AML-193 (cell line): ENCODE results near the gene FAM111B.
"Not testable (repeated sequence)": the region's sequence is repeated elsewhere in the genome, so short reads cannot be mapped to it uniquely, and the experiment has no call there.

ENCODE experiments used
- DNase-seq, 2 experiments: peaks; one replicate each; lab custom pipeline; 2025; lab: John Stamatoyannopoulos, UW

Gene FAM111B, protein sequence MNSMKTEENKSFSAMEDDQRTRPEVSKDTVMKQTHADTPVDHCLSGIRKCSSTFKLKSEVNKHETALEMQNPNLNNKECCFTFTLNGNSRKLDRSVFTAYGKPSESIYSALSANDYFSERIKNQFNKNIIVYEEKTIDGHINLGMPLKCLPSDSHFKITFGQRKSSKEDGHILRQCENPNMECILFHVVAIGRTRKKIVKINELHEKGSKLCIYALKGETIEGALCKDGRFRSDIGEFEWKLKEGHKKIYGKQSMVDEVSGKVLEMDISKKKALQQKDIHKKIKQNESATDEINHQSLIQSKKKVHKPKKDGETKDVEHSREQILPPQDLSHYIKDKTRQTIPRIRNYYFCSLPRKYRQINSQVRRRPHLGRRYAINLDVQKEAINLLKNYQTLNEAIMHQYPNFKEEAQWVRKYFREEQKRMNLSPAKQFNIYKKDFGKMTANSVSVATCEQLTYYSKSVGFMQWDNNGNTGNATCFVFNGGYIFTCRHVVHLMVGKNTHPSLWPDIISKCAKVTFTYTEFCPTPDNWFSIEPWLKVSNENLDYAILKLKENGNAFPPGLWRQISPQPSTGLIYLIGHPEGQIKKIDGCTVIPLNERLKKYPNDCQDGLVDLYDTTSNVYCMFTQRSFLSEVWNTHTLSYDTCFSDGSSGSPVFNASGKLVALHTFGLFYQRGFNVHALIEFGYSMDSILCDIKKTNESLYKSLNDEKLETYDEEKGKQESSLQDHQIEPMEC

DNA sequence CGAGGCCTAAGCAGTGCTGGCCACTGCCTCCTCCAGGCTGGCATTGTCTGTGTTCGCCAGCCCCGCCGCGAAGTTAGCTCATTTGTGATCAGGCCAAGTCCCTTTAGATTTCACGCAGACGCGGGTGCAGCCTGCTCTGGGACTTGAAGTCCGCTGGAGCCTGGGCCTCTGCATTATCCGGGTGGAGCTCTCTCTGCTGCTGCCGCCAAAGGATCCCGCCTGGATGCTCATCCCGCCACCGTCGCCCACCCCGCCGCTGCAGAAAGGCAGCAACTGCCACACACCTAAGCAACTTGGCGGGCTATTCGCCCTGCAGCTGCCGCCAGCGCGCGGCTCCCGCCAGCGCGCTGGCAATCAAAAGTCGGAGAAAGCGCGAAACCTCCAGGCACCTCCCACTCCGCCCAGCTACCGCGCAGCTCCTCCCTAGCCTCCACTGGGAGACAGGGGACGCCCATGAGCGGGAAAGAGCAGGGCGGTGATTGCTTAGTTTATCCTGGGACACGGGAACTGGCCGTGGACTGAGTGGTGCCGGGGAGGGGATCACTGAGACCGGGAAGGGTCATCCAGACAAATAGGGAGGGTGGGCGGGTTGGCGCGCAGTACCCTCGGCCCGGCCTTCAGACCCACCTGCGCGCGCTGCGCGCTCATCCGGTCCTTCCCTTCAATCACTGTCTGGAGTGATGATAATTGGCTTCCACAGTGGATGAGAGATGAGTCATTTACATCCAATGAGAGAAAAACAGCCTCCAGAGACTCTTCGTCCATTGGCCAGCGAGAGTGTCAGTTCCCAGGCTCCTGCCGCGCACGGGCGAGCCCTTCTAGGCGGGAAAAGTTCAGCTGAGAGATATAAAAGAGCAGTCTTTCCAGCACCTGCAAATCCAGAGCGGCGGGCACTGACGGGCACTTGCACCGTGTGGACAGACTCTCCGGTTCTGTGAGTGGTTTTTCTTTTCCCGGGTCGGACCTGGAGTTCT lies at the start of gene FAM111B:
Gene FAM111B (plus strand): TSS at position 875 of the 974 bp plus-strand sequence. CDS start 2,389 bp downstream, outside the sequence.
- DNase-seq, result peak; percentile 80 to 82

DNA sequence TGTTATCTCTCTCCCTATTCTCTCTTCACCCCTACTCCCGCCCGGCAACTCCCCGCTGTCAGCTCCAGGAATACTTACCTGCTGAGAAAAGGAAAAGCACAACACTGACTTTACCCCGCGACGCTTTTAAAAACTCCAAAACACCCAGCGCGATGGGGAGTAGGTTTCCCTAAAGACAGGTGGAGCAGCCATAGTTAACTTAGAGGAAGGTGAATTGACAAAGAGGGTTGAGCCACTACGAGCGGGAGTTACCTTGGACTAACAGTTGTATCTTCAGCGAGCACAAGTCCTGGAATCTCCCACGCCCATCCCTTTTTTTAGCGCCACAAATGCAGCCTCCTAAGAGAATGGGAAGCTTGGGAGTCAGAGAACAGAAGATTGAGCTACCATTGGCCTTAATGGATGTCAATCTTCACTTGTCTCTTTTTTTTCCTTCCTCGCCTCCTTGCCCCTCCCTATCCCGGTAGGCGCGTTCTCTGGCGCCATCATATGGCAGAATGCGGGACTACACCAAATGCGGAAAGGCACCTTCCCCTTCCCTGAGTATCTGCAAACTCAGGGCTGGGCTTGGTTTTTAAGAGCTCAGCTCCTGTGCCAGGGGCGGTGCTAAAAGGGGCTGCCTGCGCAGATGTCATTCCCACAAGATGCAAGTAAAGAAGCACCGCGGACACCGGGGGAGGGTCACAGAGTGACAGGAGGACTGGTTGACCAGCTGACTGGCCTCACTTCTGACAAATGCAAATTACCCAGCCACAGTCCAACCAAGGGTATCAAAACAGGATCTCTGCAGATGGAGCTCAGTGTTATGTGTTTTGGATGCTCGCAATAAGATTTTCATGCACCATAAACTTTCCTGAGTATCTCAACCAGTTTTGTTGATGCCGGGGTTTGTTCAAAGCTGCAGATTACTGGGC lies 48.7 kb upstream of the FAM111B start:
- peak; percentile 74 to 79 for DNase-seq

DNA sequence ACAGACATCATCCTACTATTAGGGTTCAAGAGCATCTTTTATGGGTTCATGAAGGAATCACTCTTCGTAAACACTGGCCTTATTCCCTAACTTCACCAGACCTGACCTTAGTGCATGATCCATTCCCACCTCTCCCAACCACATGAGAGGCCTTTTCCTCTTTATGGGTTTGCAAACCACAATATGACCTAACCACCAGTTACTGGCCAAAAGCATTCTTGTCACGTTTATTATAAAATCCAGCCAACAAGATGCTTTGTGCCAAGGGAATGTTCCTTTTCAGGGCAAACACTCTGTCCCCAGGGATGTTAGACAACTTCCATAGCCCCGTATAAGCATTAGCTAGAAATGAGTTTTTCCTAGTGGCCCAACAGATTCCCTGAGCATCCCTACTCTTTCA lies 46.9 kb upstream of the FAM111B start:
- DNase-seq, result not testable (repeated sequence)

DNA sequence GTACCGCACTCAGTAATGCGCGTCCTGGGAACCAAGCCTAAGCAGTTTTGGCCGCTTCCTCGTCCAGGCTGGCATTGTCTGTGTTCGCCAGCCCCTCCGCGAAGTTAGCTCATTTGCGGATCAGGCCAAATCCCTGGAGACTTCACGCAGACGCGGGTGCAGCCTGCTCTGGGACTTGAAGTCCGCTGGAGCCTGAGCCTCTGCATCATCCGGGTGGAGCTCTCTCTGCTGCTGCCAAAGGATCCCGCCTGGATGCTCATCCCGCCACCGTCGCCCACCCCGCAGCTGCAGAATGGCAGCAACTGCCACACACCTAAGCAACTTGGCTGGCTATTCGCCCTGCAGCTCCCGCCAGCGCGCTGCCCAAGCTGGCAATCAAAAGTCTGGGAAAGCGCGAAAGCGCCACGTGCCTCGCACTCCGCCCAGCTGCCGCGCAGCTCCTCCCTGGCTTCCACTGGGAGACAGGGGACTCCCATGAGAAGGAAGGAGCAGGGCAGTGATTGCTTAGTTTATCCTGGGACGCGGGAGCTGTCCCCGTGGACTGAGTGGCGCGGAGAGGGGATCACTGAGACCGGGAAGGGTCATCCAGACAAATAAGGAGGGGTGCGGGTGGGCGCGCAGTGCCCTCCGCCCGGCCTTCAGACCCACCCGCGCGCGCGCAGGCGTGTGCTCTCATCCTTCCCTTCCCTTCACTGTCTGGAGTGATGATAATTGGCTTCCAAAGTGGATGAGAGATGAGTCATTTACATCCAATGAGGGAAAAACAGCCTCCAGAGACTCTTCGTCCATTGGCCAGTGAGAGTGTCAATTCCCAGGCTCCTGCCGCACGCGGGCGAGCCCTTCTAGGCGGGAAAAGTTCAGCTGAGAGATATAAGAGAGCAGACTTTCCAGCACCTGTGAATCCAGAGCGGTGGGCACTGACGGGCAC lies 44.2 kb upstream of the FAM111B start:
- DNase-seq, result no peak

DNA sequence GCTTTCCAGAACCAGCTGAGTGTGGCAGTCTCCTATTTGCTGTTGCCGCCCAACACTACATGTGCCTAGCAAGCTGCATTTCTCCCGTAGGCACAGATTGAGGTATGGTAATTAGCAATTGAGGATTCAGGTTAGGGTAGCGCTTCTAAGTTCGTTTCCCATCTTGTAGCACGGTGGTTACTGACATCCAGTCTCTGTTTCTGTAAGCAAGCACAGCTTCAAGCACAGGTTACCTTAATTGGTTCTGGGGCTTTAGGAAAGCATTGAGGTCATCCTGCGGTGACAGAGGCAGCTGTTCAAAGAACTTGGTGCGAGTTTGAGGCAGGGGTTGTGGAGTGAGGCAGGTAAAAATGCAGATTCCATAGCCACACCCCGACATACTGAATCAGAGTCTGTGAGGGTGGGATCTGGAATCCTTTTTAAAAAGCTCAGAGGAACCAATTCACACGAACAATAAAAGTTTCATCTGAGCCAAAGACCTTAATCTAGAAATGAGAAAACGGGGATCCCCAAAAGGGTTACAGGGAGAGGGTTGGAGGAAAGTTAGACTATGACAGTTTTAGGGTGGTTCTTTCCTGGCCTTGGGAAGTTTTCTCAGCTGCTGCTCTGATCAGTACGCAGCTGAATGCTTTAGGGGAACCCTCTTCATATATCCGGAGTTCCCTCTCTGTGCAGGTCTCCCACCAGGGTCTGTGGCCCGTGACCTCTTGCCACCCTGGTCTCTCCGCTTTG lies 42.9 kb upstream of the FAM111B start:
- DNase-seq, result not testable (repeated sequence)

DNA sequence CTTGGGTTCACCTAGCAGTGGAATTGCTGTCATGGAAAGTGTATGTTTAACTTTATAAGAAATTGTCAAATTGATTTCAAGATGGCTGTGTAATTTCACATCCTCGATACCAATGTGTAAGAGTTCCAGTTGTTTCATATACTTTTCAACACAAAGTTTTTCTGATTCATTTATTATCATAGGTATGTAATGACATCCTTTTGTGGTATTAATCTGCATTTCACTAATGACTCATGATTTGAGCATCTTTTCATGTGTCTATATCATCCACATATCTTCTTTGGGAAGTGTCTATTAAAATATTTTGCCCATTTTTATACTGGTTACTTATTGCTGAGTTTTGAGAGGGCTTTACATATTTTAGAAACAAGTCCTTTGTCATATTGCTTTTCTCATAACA lies 38.0 kb upstream of the FAM111B start:
- no peak for DNase-seq

DNA sequence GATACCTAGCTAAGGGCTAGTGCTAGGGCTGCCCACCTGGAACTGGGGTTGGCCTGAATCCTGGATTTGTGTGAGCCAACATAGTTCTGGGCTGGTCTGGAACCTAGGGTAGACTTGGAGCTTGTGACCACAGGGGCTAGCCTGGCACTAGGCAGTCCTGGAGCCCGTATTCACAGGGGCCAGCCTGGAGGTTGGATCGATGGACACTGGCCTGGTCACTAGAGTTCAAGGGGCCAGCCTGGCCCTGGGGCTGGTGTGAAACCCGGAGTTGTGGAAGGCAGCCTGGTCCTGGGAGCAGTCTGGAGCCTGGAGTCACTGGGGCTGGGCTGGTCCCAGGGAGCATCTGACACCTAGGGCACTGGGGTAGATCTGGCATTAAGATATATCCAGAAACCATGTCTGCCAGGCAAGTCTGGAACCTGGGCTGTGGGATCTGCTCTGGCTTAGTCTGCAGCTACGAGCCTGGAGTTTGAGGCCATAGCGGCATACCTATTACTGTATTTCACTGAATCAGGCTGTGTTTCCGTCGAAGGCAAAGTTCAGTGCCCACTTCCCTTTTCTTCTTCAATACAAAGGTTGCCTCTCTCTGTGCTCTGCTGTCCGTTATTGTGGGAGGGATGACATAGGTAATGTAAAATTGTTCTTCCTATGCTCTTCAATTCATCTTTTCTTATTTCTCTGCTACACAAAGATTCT lies 30.0 kb upstream of the FAM111B start:
- no peak for DNase-seq

DNA sequence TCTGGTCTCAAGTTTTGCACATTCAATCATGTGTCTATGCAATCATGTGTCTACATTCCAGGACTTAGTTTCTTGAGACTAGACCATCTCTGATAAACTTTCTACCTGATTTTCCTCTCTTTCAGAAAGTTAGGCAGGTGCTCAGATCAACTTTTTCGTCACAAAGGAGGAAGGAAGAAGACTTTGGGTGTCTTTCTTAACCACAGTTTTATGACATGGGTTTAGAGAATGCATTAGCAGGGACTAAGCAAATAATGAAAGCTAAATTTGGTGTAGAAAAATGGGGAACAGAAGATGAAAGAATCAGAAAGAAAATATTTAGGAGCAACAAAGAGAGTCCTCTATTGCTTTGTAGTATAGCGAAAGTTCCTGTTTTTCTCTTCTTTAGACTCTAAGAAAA lies 28.6 kb upstream of the FAM111B start:
- DNase-seq, result no peak

DNA sequence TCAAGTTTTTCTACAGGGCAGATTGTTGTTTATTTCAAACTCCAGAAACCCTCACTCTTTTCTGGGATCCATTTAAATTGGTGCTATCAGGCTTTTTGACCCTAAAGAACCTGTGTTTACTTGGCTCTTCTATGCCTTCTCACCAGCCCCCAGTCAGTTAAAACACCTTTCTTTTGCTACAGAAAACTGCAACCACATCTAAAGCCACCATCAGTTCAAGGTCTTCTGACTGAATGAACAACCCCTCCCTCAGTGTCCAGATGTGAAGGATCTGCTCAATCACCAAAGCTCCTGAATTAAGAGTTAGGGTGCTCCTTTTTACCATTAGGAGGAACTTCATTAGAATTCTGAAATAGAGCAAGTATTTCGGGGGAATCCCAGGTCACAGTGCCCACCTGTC lies 28.0 kb upstream of the FAM111B start:
- DNase-seq, result no peak

DNA sequence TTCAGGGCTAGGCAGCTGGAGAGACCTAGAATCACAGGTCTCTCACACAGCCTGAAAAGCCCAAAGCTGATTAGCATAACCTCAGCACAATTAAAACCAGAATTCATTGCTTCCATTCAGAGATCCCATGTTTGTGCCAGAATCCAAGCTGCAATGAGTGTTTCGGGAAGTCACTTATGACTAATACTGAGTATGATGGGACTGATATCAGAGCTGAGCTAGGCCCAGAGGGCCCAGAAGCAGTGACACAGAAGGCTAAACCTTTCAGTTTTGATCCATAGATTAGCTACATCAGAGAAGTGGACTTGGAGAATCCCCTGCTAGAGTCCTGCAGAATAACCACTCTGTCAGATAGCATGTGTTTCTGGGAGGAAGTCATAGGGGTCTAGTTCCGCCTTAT lies 26.6 kb upstream of the FAM111B start:
- DNase-seq, result not testable (repeated sequence)

DNA sequence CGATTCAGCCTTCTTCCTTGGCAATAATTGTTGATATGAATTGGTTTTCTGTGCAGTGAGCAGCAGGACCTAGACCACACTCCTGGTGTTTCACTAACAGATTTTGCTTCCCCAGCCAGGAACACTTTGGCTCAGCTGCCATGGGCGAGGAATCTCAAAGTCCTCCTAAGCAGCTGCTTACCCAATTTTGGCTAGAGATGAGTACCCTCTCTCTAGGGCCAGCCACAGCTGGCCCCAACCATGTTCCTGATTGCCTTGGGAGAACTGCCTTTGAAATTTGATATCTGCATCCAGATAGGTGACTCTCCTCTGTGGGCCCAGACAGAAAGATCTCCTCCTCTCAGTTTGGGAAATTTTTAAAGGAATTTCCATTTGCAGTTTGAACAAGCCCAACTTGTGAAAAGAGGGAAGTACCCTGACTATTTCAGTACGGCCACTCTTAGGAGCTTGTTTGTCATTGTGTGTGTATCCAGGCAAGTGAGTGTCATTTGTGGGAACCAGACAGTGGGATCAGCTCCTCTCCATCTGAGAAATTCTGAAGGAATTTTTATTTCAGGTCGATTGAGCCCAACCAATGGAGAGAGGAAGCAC lies 25.5 kb upstream of the FAM111B start:
- not testable (repeated sequence) for DNase-seq

DNA sequence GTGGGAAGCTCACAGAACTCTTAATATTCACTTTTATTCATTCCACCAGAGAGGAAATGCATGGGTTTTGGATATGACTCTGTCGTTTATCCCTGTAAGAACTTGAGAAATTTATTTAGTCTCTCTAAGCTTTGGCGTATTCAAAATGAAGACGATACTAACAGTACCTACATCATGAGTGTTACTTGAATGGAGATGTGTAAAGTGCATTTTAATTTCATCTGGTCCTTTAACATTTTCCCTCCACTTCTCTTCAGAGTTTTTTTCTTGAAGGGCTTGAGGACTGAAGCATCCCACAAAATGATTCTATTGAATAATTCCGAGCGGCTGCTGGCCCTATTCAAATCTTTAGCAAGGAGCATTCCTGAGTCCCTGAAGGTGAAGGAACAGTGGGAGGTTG lies 21.0 kb upstream of the FAM111B start, which contains the start of gene GLYATL1B:
Gene GLYATL1B (plus strand): TSS at position 301 of the 400 bp plus-strand sequence. CDS start 0 bp downstream, at position 301.
- not testable (repeated sequence) for DNase-seq

DNA sequence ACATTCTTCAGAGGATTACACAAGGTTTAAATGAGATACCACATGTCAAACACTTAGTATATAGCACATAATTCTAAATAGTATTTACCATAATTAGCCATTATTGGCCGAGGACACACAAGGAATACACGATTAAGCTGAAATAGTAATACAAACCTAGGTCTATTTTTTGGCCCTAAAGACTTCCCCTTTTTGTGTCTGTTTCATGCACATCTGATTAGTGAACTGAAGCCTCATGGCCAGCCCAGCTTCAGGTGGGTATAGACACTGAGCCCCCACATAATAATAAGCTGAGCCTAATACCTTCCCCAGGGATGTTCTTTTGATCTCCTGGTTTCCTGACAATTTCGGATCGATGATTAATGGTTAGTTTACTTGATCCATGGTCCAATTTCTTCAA lies 18.9 kb upstream of the FAM111B start:
- DNase-seq, result no peak

DNA sequence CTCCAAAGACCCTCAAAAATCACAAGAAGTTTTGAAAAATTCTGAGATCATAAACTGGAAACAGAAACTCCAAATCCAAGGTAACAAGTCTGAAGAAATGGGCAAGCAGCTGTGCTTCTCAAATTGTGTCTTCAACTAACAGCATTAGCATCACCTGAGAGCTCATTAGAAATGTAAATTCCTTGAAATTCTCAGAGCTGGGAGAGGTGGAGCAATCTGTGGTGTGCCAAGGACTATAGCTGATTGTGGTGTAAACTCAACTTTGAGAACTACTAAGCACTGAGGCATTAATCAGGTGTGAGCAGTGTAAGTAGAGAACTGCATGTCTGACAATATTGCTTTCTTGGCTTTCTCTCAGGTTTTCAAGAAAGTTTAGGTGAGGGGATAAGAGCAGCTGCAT lies 13.5 kb upstream of the FAM111B start:
- not testable (repeated sequence) for DNase-seq

DNA sequence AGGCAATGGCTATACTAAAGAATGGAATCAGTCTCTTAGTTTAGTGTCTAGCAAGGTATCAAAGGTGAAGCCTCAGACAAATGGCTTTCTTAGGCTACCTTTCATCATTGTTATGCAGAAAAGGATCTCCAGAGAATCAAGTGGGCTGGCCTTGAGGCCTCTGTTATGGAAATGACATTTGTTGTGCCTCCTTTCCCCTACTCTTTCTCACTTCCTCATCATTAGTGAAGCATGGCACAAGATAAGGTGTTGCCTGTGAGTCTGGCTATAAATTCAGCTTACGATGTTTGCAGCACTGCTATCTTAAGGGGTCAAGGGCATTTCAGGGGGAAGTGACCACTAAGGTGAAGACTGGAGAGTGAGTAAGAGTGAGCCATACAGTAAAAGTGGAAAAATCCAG lies 11.8 kb upstream of the FAM111B start:
- DNase-seq, result not testable (repeated sequence)

DNA sequence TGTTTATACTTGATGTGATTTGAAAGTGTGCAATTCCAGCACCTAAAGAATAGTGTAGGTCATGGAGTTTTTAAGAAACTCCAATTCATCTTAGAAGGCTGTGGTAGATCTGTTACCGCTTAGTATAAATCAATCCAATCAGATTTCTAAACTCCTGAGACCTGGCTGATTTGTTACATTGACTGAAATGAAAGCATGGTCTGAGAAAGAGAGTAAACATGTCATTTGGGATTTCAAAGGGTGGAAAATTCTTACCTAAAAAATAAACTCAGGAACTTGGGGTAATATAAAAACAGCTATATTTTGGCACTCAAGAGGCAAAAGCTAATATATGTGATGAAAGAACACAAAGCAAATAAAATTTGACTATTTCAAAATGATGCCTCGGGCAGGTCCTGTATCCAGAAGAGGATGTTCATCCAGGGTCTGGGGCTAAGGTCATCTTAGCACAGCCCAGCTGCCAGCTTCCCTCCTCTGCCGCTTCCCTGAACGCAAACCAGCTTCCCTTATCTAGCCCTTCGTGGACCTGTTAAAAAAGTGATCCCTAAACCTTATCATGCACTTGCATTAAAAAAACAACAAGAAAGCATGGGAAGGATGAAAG lies 11.0 kb upstream of the FAM111B start:
- DNase-seq, result not testable (repeated sequence)

DNA sequence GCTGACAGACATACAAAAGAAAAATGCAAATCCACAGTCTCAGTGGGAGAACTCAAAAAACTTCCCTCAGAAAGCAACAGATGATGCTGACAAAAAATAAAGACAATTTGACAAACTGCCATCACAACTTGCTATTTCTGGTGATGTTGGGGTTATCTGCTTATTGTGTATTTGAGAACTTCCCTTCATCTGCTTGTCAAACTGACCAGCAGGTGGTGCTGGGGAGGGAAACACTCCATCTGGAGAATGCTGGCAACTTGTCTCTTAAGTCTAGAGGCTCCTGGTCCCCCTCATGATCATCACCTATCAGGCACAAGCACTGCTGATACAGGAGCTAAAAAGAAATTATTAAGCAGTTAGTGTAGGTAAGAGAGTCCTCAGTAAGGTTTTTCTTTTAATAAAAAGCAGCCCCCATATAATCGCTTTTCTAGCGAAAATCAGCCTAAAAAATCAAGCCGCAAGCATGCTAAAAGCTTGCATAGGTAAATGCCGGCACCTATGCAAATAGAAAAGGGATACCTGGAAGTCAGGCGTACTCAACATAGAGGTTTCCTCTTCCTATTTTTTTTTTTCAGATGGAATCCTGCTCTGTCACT lies 9.8 kb upstream of the FAM111B start:
- DNase-seq, result peak; percentile 50 to 61
